Osteoblast (primary cell): ENCODE measurements around the gene CDH1. TPM values are rescaled to one million over a fixed set of nuclear protein-coding genes. Genes with fewer than 3 reads are reported as not detected.

Experiments
- DNase-seq: peaks from one replicate; pipeline ENCODE4 v3.0.0; 2011; ENCODE audit warnings: low spot score, mixed read lengths; ENCODE audit not compliant: insufficient read length; ENCODE audit errors: missing footprints
- H2AFZ ChIP-seq: 2 replicates; pipeline ENCODE4 v1.6.0; 2011; ENCODE audit warnings: mild to moderate bottlenecking, low read length
- H3K27ac ChIP-seq: 2 replicates; pipeline ENCODE4 v1.5.1; 2011; ENCODE audit warnings: mild to moderate bottlenecking, low read depth, low read length, moderate library complexity
- H3K27me3 ChIP-seq: 2 replicates; pipeline ENCODE4 v1.6.0; 2012; ENCODE audit warnings: mild to moderate bottlenecking, control low read depth, inconsistent platforms, low read length, moderate library complexity; ENCODE audit not compliant: insufficient read depth
- H3K36me3 ChIP-seq: 2 replicates; pipeline ENCODE4 v1.5.1; 2011; ENCODE audit warnings: mild to moderate bottlenecking, low read length, control low read depth, moderate library complexity; ENCODE audit not compliant: insufficient read depth
- H3K4me1 ChIP-seq: 2 replicates; pipeline ENCODE4 v1.5.1; 2011; ENCODE audit warnings: mild to moderate bottlenecking, low read length, control low read depth, moderate library complexity; ENCODE audit not compliant: insufficient read depth
- H3K4me2 ChIP-seq: 2 replicates; pipeline ENCODE4 v1.6.0; 2011; ENCODE audit warnings: mild to moderate bottlenecking, low read length; ENCODE audit not compliant: insufficient read depth
- H3K4me3 ChIP-seq: fragments of 200-600 bp; sonication (generic); 3 replicates; pipeline ENCODE4 v1.5.1; 2012; ENCODE audit warnings: mild to moderate bottlenecking, low read length, inconsistent platforms; ENCODE audit not compliant: insufficient read depth
- H3K79me2 ChIP-seq: 2 replicates; pipeline ENCODE4 v1.6.0; 2012; ENCODE audit warnings: mild to moderate bottlenecking, low read length, control low read depth, inconsistent platforms; ENCODE audit not compliant: insufficient read depth
- H3K9me3 ChIP-seq: 2 replicates; pipeline ENCODE4 v1.5.1; 2011; ENCODE audit warnings: low read depth, low read length, control low read depth
- H4K20me1 ChIP-seq: 2 replicates; pipeline ENCODE4 v1.6.0; 2012; ENCODE audit warnings: mild to moderate bottlenecking, low read length, control low read depth; ENCODE audit not compliant: insufficient read depth
- total RNA-seq: library from RNA; depleted of rRNA; stranded (reverse); fragments of >200 nt; gene quantifications from 2 replicates; pipeline ENCODE4 v1.2.3, GENCODE V29; 2012
- TF ChIP-seq, protein P1 (sequence below): IDR thresholded peaks from 2 replicates; pipeline ENCODE4 v1.5.1; 2011; ENCODE audit warnings: mild to moderate bottlenecking, low read depth, low read length, moderate library complexity; ENCODE audit errors: extremely low read depth

Gene CDH1
- total RNA-seq, 1 donor, result 1.1 TPM

DNA sequence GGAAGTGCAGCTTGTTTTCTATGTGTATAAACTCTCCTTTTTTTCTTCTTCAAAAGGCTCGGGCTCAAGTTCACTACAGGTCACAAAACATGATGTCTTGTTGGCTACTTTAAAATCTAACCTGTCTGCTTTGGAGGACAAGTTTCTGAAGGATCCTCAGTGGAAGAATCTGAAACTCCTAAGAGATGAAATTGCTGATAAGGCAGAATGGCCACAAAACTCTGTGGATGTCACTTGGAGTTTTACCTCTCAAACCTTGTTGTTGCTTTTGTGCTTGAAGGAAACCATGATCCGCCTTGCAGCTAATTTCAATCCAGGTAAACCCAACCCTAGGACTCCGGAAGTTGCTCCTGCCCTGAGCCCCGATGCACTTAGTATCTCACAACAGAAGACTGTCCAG lies 122.7 kb downstream of the CDH1 start:
- no peak for DNase-seq
- H2AFZ ChIP-seq, result no peak overlapping the region
- H3K9me3 ChIP-seq, result no peaks in the 10 kb centered on the region
- H3K27ac ChIP-seq, result no peak overlapping the region
- no peak overlapping the region for H3K4me3 ChIP-seq
- peaks cover 23% of the 10 kb centered on the region for H3K36me3 ChIP-seq
- H4K20me1 ChIP-seq, result no peaks in the 10 kb centered on the region
- no peaks in the 10 kb centered on the region for H3K4me1 ChIP-seq
- H3K4me2 ChIP-seq, result no peak overlapping the region
- TF ChIP-seq, protein P1, sequence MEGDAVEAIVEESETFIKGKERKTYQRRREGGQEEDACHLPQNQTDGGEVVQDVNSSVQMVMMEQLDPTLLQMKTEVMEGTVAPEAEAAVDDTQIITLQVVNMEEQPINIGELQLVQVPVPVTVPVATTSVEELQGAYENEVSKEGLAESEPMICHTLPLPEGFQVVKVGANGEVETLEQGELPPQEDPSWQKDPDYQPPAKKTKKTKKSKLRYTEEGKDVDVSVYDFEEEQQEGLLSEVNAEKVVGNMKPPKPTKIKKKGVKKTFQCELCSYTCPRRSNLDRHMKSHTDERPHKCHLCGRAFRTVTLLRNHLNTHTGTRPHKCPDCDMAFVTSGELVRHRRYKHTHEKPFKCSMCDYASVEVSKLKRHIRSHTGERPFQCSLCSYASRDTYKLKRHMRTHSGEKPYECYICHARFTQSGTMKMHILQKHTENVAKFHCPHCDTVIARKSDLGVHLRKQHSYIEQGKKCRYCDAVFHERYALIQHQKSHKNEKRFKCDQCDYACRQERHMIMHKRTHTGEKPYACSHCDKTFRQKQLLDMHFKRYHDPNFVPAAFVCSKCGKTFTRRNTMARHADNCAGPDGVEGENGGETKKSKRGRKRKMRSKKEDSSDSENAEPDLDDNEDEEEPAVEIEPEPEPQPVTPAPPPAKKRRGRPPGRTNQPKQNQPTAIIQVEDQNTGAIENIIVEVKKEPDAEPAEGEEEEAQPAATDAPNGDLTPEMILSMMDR, result no peak
- no peaks in the 10 kb centered on the region for H3K27me3 ChIP-seq
- H3K79me2 ChIP-seq, result peaks cover 37% of the 10 kb centered on the region

DNA sequence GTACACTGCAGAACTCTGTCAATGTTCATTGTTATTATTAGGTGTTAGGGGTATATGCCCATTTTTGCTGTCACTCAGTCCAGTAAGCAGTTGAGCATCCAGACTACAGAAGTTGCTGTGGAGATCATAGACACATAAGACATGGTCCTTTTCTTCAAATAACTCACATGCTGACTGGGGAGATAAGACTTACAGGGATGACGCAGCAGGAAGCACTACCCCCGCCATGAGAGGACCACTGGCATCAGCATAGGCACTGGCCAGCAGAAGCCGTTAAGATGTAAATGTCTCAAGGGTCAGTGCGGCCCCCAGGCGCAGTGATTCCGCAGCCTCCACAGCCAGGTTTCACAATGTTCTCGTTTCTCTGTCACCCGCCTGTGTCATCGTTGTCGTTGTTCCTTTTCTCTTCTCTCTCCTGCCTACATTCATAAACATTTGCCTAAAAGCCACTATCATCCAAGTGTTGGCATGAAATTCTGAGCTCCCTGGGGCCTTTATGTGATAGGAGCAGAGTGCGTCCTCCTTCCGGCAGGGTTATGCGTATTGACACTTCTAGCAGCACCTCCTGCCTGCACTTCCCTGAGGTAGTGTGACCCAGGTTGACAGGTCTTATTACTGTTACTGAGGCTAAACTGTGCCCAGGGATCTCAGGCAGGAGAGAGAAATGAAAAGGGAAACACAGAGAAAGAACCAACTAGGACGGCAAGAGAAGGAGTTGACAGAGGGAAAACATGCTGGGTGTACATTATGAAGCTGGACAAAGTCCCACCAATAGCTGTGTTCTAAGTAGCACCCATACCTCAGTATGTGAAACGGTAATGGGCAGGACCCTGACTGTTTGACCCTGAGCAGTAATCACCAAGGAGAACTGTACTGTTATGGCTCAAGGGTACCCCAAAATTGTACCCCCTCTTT lies 124.1 kb downstream of the CDH1 start:
- no peak for DNase-seq
- H3K4me3 ChIP-seq, result no peak overlapping the region
- no peak overlapping the region for H3K27ac ChIP-seq
- peaks cover 23% of the 10 kb centered on the region for H3K36me3 ChIP-seq
- H3K79me2 ChIP-seq, result peaks cover 32% of the 10 kb centered on the region
- no peaks in the 10 kb centered on the region for H3K9me3 ChIP-seq
- TF ChIP-seq, protein P1, result no peak
- no peaks in the 10 kb centered on the region for H3K4me1 ChIP-seq
- no peak overlapping the region for H3K4me2 ChIP-seq
- no peaks in the 10 kb centered on the region for H4K20me1 ChIP-seq
- H2AFZ ChIP-seq, result no peak overlapping the region
- no peaks in the 10 kb centered on the region for H3K27me3 ChIP-seq

DNA sequence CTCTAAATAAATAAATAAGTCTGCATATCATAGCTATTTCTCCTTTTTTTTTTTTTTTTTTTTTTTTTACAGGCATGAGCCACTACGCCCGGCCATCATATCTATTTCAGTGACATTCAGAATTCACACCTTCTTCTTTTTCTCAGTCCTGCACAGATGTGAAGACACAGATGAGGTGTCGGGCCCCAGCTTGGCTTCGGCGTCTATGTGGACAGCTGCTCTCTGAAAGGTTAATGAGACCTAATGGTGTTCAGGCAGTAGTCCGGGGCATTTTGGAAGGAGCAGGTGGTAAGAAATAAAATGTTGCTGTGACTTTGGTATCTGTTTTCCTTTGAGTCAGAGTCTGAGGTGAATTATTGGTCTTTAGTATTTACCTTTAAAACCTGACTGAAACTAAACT lies 129.8 kb downstream of the CDH1 start:
- H4K20me1 ChIP-seq, result no peaks in the 10 kb centered on the region
- H3K27ac ChIP-seq, result no peak overlapping the region
- no peaks in the 10 kb centered on the region for H3K27me3 ChIP-seq
- TF ChIP-seq, protein P1, result no peak
- no peaks in the 10 kb centered on the region for H3K9me3 ChIP-seq
- no peaks in the 10 kb centered on the region for H3K4me1 ChIP-seq
- no peak overlapping the region for H3K4me3 ChIP-seq
- DNase-seq, result no peak
- H3K36me3 ChIP-seq, result peaks cover 18% of the 10 kb centered on the region
- no peaks in the 10 kb centered on the region for H3K79me2 ChIP-seq
- H3K4me2 ChIP-seq, result no peak overlapping the region
- no peak overlapping the region for H2AFZ ChIP-seq

DNA sequence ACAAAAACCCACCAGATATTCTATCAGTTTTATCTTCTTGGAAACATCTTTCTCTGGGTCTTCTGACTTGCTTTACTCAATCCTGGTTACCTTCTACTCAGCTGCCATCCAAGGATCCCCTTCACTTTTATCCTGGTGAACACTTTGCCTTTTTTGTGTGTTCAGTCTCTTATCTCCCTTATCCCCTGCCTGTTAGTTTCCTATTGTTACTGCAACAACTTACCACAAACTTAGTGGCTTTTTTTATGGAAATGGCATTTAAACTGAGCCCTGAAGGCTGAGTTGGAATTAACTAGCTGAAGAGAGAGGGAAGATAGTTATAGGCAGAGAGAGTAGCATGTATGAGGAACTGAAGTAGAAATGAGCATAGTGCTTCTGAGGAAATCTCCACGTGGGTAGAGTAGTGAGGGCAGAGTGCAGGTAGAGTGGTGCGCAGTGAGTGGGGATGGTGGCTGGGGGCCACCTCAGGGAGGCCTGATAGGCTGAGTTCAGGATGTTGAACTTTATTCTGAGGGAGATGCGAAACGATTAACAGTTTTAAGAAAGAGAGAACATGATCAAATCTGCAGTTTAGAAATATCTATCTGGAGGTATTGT lies 132.5 kb downstream of the CDH1 start:
- no peaks in the 10 kb centered on the region for H3K9me3 ChIP-seq
- H3K27me3 ChIP-seq, result no peaks in the 10 kb centered on the region
- TF ChIP-seq, protein P1, result no peak
- no peaks in the 10 kb centered on the region for H3K4me1 ChIP-seq
- DNase-seq, result no peak
- H3K27ac ChIP-seq, result no peak overlapping the region
- H2AFZ ChIP-seq, result no peak overlapping the region
- H3K79me2 ChIP-seq, result no peaks in the 10 kb centered on the region
- no peak overlapping the region for H3K4me3 ChIP-seq
- no peak overlapping the region for H3K4me2 ChIP-seq
- H4K20me1 ChIP-seq, result no peaks in the 10 kb centered on the region
- H3K36me3 ChIP-seq, result peaks cover 15% of the 10 kb centered on the region
